Thymus (tissue), 11 donors: ENCODE data around the gene INHBB. TPM values are rescaled to one million over a fixed set of nuclear protein-coding genes. Genes with fewer than 3 reads are reported as not detected.
"Not testable (repeated sequence)": the region's sequence is repeated elsewhere in the genome, so short reads cannot be mapped to it uniquely, and the experiment has no call there.

Experiments
- DNase-seq, 9 donors: peaks; one replicate each; pipeline ENCODE4 v3.0.0-alpha.2; 2013; ENCODE audit warnings: low spot score in 9 of 9, low read depth in 6 of 9, missing footprints in 1 of 9
- H3K27ac ChIP-seq, 2 donors: one replicate each; pipeline ENCODE4 v1.5.1; 2013; ENCODE audit warnings: control low read depth in 1 of 2, low read depth in 1 of 2, low read length in 1 of 2, mild to moderate bottlenecking in 1 of 2, moderate library complexity in 1 of 2
- H3K27me3 ChIP-seq, 2 donors: one replicate each; pipeline ENCODE4 v1.5.1; 2013; ENCODE audit warnings: low read length in 1 of 2; ENCODE audit not compliant: control insufficient read depth in 2 of 2, insufficient read depth in 1 of 2
- H3K36me3 ChIP-seq, 2 donors: one replicate each; pipeline ENCODE4 v1.5.1; 2013; ENCODE audit warnings: low read length in 1 of 2, mild to moderate bottlenecking in 1 of 2, moderate library complexity in 1 of 2; ENCODE audit not compliant: control insufficient read depth in 2 of 2, insufficient read depth in 2 of 2
- H3K4me1 ChIP-seq, 2 donors: one replicate each; pipeline ENCODE4 v1.5.1; 2013; ENCODE audit warnings: low read length in 2 of 2; ENCODE audit not compliant: control insufficient read depth in 2 of 2, insufficient read depth in 2 of 2
- H3K4me3 ChIP-seq, 2 donors: one replicate each; pipeline ENCODE4 v1.5.1; 2013; ENCODE audit warnings: low read length in 2 of 2, control low read depth in 1 of 2, mild to moderate bottlenecking in 1 of 2
- H3K9me3 ChIP-seq, 2 donors: one replicate each; pipeline ENCODE4 v1.5.1; 2013; ENCODE audit warnings: low read length in 1 of 2, mild to moderate bottlenecking in 1 of 2; ENCODE audit not compliant: control insufficient read depth in 2 of 2, insufficient read depth in 1 of 2
- WGBS: extraction: QIAGEN DNeasy Blood & Tissue Kit; methylation state at CpG from one replicate; pipeline ENCODE4 v1.1.7; 2013; 5-methylcytosine and 5-hydroxymethylcytosine counted together
- polyA plus RNA-seq: library from polyadenylated mRNA; stranded (reverse); fragments of 200-250 nt; gene quantifications from one replicate; pipeline ENCODE4 v1.2.3, GENCODE V29; 2013
- total RNA-seq: library from RNA; stranded (reverse); fragments of 120-200 nt; gene quantifications from one replicate; pipeline ENCODE4 v1.2.4, GENCODE V29; 2013
- donor health status: healthy.

Gene INHBB
- total and polyA plus RNA-seq, 2 donors = 0.09 to 9.0 TPM

DNA sequence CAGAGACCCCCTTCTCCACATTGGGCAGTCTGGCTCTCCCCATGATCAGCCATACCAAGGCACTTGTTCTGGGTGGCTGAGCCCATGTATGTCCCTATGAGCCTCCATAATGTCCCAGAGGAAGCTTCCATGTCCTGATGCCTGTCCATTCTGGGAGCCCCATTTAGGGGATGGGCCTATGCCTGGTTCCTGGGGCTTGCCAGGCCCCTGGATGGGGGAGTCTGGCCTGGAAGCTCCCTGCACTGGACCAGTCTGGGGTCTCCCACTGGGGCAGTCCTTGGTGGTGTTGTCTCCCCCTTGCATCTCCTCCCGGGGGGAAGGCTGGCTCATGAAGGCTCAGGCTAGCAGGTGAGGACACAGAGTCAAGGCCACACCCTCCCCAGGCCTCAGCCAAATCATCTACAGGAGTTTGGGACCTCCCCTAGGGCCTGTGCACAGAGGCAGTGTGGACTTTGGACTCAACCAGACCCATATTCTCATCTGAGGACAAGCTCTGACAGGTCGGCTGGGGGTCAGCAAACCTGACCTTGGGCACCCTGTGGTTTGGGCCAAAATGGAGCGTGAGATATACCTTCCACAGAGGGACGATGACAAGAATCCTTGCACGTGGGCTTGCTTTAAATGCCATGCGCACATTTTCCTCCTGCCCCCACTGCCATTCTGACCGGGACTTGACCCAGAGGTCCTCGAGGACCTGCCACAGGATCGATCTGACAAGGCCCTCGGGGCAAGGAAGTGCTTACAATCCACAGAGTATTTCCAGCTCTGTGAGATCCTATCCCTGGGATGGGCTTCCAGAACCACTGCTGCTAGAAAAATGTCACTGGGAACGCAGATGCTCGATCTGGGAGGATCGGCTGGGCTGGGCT lies 38.8 kb downstream of the INHBB start:
- Histone ChIP-seq H3K36me3 (no peaks in the 10 kb centered on the region), H3K9me3 (no peaks in the 10 kb centered on the region), H3K4me3 (no peak overlapping the region), H3K27me3 (peaks cover 0 to 5% of the 10 kb centered on the region in 2 donors), H3K27ac (no peak overlapping the region), H3K4me1 (no peaks in the 10 kb centered on the region)
- DNase-seq = no peak
- 86% methylated on average over 13 of the region's 13 CpGs for WGBS

DNA sequence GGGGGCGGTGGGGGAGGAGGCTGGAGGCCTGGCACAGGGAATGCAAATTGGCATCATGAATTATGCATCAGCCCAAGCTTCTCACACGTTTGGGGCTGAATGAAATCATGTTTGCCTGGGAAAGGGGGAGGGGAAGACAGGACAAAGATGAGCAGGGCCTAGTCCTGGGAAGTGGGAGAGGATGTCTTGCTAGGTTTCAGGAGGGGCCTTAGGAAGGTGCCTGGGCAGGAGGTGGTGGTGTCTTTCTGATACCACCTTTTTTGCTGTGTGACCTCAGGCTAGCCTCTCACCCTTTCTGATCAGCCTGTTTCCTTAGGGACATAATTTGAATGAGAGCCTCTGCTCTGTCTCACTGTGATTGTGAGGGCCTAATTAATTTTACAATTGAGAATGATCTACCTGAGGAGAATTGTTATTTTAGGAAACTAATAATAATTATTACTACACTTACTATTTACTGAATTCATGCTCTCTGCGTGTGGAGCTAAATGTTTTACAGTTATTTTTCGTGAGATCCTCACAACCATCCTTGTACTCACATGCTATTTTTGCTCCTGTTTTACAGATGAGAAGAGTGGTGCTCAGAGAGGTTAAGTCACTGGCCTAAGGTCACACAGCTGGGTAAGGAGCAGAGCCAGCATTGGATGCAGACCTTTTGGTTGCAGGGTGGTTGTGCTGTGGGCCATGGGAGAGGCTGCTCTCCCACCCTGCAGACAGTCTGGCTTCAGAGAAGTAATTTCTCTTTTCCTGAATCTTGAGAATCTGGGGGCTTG lies 39.6 kb downstream of the INHBB start:
- no peak overlapping the region for H3K27ac ChIP-seq
- no peaks in the 10 kb centered on the region for H3K4me1 ChIP-seq
- H3K36me3 ChIP-seq = no peaks in the 10 kb centered on the region
- no peak overlapping the region for H3K4me3 ChIP-seq
- H3K27me3 ChIP-seq = peaks cover 0 to 5% of the 10 kb centered on the region in 2 donors
- 76% methylated on average over 4 of the region's 4 CpGs for WGBS
- no peak for DNase-seq
- H3K9me3 ChIP-seq = no peaks in the 10 kb centered on the region

DNA sequence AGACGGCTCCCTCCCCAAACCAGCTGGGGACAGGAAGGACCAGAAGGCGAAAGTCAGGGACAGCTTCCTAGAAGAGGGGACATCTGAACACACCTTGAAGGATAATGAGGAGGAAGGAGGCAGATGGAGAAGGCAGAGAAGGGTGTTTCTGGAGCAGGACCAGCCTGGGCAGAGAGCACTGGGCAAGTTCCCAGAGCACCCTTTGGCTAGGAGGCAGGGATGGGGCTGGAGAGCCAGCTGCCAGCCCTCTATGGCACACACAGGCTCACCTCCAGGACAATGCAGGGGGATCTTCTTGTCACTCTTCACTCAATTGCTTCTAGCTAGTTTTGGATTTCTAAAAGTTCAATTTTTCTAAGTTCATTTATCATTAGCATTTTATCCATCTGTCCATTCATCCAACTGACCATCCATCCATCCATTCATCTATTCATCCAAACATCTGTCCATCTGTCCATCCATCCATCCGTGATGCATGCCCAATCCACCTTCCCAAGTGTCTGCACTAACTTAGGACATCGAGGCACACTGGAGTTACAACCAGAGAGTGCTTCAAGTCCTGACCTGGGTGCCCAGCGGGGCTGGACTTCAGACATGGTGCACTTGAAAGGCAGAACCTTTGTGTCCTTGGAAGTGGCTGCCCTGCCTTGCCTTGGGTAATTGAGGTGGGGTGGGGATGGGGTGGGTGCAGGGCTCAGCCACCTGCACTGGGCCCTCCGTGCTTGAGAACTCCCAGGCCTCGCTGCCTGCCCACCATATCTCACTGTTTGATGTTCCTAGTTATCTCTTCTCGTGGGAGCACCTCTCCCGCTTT lies 42.5 kb downstream of the INHBB start:
- Histone ChIP-seq H3K4me3 (no peak overlapping the region), H3K27ac (no peak overlapping the region), H3K27me3 (peaks cover 0 to 5% of the 10 kb centered on the region in 2 donors), H3K36me3 (no peaks in the 10 kb centered on the region), H3K9me3 (no peaks in the 10 kb centered on the region), H3K4me1 (no peaks in the 10 kb centered on the region)
- 87% methylated on average over 9 of the region's 9 CpGs for WGBS
- DNase-seq = no peak

DNA sequence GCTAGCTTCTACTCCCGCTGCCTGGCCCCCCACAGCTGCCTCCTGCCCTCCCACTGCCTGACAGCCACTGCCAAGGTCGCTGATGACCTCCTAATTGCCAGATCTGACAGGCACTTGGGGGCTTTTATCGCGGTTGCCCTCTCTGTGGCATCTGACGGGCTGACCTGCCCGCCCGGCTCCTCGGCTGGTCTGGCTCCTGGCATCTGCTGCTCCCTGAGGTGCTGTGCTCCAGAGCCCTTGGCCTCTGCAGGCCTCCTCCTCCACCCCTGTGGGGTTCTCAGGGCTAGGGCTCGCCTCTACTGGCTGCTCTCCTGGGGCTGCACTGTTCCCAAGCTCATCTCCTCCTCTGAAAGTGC lies 43.1 kb downstream of the INHBB start:
- no peak for DNase-seq
- WGBS = 86% methylated on average over 9 of the region's 9 CpGs
- H3K27ac ChIP-seq = no peak overlapping the region
- no peaks in the 10 kb centered on the region for H3K36me3 ChIP-seq
- no peaks in the 10 kb centered on the region for H3K9me3 ChIP-seq
- H3K27me3 ChIP-seq = peaks cover 0 to 5% of the 10 kb centered on the region in 2 donors
- no peak overlapping the region for H3K4me3 ChIP-seq
- no peaks in the 10 kb centered on the region for H3K4me1 ChIP-seq

DNA sequence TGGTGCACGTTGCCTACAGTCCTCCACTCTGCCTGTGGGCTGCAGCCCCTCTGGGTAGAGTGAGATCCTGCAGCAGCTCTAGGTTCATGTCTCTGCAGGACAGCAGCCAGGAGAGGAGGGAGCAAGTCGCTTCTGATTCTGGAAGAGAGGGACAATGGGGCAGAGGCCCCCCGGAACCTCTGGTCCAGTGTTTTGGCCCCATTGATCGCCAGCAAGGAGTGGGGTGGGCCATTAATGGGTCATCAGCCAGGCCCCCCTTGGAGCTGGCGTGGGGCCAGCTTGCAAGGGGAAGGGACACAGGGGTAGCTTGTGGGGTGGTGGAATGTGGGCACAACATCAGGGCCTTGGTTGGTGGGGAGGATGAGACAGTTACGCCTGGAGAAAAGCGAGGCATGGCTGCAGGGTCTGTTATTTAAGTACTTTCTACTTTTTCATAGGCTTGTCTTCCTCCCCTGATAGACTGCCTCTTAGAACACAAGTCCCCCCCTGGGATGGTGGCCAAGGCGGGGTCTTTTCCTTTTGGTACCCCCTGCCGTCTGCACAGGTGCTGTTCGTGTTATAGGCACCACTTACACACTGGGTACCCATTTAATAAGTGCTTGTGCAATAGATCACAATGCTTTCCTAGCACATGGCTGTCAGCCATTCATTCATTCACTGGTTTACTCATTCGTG lies 44.6 kb downstream of the INHBB start:
- Histone ChIP-seq H3K9me3 (no peaks in the 10 kb centered on the region), H3K27me3 (peaks cover 0 to 5% of the 10 kb centered on the region in 2 donors), H3K4me3 (no peak overlapping the region), H3K4me1 (no peaks in the 10 kb centered on the region), H3K27ac (no peak overlapping the region), H3K36me3 (no peaks in the 10 kb centered on the region)
- WGBS = 89% methylated on average over 11 of the region's 11 CpGs
- no peak for DNase-seq

DNA sequence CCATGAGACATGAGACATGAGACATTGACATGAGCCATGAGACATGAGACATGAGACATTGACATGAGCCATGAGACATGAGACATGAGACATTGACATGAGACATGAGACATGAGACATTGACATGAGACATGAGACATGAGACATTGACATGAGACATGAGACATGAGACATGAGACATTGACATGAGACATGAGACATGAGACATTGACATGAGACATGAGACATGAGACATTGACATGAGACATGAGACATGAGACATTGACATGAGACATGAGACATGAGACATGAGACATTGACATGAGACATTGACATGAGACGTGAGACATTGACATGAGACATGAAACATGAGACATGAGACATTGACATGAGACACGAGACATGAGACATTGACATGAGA lies 45.4 kb downstream of the INHBB start:
- not testable (repeated sequence) for H3K4me3 ChIP-seq, H3K9me3 ChIP-seq, DNase-seq, H3K27ac ChIP-seq, H3K4me1 ChIP-seq, H3K36me3 ChIP-seq
- WGBS = 55% methylated on average over 2 of the region's 2 CpGs
- peaks cover 0 to 11% of the 10 kb centered on the region in 2 donors for H3K27me3 ChIP-seq

DNA sequence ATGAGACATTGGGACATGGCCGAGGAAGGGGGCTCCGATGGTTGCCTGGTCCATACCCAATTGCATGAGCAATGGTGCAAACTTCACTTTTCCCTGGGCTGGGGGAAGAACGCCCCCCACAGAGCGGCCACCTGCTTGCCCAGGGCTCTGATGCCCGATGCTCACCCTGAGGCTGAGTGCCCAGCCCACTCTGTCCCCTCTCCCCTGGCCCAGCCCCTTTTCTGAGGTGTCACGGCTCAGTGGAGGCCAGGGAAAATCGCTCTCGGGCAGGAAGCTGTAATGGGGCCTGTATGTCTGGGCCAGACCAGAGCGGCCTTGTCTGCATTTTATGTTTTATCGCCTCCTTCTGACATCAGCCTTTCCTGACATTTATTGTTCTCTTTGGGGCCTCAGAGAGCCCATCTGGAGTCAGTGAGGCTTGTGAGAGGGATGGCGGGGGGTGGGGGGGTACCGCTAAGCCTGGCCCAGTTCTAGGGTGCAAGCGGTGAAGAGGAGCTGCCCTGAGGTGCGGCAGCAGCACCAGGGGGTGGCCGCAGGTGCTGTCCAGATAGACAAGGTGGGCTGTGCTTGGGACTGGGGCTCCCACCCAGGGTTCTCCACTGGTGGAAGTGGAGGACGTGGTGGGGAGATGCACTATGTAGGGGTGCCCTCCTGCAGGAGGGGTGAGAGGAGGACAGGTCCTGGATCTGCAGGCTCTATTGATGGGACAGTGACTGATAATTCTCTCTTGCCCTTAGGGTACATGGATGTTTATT lies 46.2 kb downstream of the INHBB start:
- DNase-seq = no peak
- WGBS = 86% methylated on average over 16 of the region's 16 CpGs
- H3K4me1 ChIP-seq = no peaks in the 10 kb centered on the region
- no peaks in the 10 kb centered on the region for H3K9me3 ChIP-seq
- H3K27me3 ChIP-seq = peaks cover 0 to 13% of the 10 kb centered on the region in 2 donors
- H3K36me3 ChIP-seq = no peaks in the 10 kb centered on the region
- H3K4me3 ChIP-seq = no peak overlapping the region
- no peak overlapping the region for H3K27ac ChIP-seq

DNA sequence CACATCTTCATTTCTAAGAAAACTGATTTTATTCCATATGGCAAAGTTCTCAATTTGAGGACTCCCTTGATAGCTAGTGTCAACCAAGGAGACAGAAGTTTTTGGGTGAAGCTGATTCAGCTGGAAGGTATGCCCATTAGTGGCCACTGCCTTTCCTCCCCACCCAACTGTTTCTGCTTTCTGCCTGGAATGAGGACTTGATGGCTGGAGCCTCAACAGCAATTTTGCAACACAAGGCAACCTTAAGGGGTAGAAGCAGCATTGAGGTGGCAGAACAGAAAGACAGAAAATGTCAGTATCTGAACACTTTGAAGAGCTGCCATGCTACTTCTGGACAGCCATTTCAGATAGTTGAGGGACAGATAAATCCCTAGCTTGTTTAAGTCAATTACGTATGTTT lies 47.0 kb downstream of the INHBB start:
- no peak overlapping the region for H3K4me3 ChIP-seq
- no peaks in the 10 kb centered on the region for H3K4me1 ChIP-seq
- peaks cover 0 to 17% of the 10 kb centered on the region in 2 donors for H3K27me3 ChIP-seq
- WGBS = 95% methylated on average over 1 of the region's 1 CpG
- no peak overlapping the region for H3K27ac ChIP-seq
- DNase-seq = no peak
- no peaks in the 10 kb centered on the region for H3K36me3 ChIP-seq
- H3K9me3 ChIP-seq = no peaks in the 10 kb centered on the region
